Measurements from ENCODE around the gene ARAP1.

DNA sequence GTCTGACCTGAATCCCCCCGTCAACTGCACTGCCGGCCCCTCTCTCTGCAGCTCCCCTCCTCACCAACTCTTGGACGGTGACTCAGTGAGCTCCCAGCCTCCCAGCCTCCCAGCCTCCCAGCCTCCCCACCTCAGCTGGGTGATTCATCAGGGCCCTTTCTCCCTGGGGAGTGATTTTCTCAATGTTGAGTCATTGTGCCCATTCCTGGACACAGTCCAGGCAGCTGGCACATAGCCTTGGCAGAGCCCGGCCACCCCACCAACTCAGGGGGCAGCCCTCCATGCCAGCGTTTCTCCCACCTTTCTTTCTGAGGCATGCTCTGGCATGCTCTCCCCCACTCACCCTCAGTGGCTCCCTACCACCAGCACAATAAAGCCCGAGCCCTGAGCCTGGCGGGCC lies 108.7 kb downstream of the ARAP1 start:
- TF ChIP-seq, protein P1, sequence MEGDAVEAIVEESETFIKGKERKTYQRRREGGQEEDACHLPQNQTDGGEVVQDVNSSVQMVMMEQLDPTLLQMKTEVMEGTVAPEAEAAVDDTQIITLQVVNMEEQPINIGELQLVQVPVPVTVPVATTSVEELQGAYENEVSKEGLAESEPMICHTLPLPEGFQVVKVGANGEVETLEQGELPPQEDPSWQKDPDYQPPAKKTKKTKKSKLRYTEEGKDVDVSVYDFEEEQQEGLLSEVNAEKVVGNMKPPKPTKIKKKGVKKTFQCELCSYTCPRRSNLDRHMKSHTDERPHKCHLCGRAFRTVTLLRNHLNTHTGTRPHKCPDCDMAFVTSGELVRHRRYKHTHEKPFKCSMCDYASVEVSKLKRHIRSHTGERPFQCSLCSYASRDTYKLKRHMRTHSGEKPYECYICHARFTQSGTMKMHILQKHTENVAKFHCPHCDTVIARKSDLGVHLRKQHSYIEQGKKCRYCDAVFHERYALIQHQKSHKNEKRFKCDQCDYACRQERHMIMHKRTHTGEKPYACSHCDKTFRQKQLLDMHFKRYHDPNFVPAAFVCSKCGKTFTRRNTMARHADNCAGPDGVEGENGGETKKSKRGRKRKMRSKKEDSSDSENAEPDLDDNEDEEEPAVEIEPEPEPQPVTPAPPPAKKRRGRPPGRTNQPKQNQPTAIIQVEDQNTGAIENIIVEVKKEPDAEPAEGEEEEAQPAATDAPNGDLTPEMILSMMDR (optimal IDR thresholded peaks at IDR 0.05 in 1 of 3, IDR thresholded peaks at IDR 0.05 in 1 of 3, conservative IDR thresholded peaks at IDR 0.05 in 1 of 3; ENCODE audit: extremely low read depth in 1 of 3, insufficient read depth in 2 of 3, low read length in 3 of 3): no peak
- no peak for TF ChIP-seq EZH2 (IDR thresholded peaks at IDR 0.05; ENCODE audit: low read length)
